ENCODE measurements around the gene TAS1R1.

TAS1R1 gene

DNA sequence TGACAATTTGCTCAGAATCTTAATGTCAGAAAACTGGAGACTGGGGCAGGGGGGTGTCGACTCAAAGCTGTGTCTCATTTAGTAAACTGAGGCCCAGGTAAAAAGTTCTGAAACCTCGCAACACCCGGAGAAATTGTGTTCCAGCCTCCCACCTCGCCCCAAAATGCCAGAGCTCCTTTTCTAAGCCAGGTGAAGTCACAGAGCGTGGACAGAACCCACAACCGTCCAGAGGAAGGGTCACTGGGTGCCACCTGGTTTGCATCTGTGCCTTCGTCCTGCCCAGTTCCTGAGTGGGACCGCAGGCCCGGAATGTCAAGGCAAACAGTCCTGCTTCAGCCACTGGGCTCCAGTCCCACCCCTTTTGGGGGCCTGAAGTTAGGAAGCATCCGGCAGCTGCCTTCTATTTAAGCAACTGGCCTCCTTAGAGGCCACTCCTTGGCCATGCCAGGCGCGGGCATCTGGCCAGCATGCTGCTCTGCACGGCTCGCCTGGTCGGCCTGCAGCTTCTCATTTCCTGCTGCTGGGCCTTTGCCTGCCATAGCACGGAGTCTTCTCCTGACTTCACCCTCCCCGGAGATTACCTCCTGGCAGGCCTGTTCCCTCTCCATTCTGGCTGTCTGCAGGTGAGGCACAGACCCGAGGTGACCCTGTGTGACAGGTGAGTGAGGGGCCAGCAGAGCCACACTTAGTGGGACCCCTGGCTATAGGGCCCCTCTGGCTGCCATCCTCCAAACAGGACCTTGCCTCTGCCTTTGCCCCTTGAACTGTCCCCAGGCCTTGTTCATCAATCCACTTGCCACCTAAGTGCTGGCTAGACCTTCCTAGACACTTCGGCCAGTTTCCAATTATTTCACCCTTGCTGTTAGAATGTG lies at the start of gene TAS1R1:
TSS of gene TAS1R1 (plus strand) at position 401 of the 872 bp plus-strand sequence. CDS start at position 468, 67 bp downstream.
- DNase-seq, result no peak

DNA sequence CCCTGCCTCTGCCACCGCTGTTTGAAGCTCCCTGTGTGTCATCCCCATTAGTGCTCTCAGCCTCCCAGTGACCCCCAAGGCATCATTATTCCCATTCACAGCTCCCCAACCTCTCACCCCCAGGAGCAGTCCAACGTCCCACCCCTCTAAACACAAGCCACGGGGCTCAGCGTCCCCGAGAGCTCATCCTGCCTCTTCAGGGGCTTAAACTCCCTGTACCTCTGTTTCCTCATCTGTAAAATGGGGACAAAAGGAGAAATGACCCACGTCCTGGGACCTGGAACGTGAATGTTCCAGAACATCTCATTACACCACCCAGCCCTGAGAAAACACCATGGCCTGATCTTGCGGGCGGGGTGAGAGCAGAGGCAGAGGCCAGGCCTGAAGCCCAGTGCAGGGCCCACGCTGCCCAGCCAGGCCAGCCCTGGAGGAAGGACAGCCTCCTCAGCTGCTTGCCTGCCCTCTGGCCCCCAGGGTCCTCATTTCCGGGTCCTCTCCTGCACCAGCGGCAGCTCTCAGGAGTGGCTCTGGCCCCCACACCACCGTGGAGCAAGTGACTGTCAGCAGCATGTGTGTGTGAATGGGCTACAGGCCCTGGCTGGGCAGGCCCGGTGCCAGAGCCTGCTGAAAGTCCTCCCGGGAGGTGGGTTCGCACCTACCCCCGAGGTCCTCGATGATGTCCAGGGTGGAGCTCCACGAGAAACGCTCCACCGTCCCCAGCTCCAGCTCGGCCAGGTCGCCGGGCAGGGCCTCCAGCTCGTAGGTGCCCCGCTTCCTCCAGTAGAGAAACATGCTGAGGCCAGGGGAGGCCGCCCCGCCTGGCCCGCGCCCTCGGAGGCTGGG lies 49.5 kb upstream of the TAS1R1 start:
- no peak for DNase-seq

DNA sequence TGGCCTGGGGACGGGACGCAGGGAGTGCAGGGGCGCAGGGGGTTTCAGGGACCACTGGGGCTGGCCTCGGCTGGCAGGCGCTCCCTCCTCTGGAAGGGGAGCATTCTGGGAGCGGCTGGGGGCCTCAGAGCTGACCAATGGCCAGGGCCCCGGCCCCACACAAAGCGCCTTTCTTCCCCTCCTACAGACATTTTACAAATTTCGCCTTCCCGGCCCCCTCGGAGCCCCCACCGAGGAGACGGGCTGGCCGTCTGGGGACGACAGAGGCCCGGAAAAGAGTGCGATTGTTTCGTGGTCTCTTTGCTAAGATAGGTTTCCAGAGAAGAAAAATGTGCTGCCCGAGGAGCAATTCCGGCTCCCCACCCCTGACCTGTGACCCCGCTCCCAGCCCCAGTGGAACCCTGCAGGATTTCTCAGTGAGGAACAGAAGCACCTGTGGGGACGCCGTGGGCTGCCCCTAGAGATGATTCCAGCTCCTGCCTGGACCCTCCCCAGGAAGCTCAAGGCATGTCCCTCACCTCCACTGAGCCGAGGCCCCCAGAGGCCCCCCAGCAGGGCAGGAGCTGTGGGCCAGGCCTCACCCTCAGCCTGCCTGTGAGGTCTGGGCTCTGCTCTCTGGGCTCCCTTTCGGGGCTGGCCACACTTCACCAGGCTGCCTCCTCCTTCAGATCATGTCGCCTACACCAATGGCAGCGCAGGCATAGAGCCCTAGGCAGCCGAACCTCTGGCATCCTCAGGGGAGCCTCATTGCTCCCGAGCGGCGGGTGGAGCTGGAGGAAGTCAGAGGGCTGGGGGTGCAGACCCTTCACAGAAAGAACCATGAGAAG lies 48.7 kb upstream of the TAS1R1 start:
- no peak for DNase-seq

DNA sequence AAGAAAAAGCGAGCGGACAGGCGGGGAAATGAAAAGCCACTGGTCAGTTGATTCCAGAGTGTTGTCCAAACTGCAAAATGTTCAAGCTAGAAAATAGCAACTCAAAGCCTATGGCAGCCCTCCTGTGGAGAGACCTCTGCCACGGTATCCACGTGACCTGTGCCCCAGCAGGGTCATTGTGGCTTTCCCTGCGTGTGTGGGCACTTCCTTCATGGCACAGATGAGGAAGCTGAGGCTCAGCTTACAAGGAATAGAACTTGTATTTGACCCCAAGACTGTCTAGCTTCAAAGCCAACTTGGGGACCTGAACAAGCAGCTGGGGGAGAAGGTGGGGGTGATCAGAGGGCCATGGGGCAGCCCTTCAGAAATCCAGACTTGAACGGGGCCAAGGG lies 48.1 kb upstream of the TAS1R1 start:
- DNase-seq, result peak; percentile 90

DNA sequence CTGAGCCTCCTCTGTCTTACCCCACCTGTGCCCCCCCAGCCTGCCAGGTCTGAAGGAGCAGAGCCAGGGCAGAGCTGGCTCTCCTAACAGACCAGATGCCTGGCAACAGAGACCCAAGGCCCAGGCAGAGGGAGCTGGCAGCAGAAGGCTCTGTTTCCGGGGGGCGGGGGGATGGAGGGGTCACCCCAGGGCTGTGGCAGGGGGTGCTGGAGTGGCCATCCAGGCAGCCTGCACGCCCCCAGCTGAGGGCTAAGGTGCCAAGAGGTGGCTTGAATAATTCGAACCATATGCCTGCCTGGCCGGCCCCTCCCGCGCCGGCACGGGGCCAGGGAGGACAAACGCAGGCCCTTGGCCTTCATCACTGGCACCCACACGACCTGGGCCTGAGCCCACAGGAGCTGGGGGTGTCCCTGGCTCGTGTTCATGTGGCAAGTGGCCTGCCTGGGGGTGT lies 47.6 kb upstream of the TAS1R1 start:
- no peak for DNase-seq

DNA sequence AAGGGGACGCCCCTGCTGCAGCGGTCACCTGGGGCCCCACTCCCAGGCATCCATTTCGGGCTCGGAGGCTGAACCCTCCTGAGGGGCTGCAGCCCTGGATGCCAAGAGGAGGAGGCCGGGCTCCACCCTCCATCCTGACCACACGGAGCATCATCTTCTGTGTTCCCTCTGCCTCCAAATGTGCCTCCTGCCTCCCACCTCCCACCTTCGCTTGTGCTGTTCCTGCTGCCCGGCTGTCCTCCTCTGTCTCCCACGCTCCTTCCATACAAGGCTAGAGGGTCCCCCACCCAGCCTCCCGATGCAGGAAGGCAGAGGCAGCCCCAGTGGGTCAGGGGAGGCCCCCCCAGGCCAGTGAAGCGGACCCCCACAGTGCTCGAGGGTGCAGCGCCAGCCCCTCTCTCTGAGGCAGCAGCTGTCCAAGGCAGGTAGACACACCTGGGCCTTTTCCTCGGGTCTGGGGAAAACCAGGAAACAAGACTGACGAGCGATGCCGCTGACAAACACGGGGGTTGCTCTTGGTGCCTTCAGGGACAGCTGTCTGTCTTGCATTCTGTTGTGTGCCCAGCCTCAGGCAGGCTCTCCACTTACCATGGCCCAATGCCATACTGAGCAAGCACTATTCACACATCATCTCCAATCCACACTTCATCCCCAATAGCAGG lies 46.8 kb upstream of the TAS1R1 start:
- DNase-seq, result no peak

DNA sequence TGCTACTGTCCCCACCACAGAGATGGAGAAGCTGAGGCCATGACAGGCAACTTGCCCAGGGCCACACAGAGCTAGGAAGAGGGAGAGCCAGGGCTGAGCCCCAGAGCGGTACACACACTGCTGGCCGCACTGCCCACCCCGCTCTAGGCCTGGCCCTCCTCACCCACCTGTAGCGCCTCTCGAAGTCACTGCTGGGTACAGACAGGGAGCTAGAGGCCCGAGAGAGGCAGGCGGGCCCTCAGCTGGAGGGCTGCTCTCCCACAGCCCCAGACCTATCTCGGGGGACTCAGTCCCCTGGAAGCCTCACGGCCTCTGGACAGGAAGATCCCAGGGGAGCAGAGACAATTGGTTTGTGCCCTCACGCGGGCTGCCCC lies 46.3 kb upstream of the TAS1R1 start:
- no peak for DNase-seq

DNA sequence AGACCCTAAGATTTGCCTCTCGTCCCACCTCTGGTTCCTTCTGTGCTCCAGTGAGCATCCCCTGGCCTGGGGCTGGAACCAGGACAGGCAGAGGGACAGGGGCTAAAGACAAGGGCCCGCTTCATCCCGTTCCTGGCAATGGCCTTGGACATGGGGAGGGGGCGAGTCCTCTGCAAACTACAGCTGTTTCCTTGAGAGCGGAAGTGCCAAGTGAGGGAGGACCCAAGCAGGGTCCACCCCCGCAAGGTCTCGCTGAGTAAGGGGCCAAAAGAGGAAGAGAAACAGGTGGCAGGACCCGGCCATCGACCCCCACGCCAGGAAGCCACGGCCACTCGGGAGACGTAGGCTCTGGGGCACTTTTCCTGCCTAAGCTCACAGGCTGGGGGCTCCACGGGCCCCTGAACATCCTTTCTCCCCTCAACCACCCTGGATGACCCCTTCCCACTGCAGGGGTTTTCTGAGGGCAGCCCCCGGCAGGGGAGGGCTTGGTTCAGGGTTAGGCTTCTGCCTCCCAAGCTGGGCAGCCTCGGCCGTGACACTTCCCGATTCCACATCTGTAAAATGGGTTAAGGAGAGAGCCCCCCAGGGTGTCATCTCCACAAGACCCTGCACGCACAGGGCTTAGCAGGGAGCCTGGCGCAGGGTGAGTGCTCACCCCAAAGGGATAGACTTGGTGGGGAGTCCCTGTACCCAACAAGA lies 45.7 kb upstream of the TAS1R1 start:
- DNase-seq, result peak; percentile 30

DNA sequence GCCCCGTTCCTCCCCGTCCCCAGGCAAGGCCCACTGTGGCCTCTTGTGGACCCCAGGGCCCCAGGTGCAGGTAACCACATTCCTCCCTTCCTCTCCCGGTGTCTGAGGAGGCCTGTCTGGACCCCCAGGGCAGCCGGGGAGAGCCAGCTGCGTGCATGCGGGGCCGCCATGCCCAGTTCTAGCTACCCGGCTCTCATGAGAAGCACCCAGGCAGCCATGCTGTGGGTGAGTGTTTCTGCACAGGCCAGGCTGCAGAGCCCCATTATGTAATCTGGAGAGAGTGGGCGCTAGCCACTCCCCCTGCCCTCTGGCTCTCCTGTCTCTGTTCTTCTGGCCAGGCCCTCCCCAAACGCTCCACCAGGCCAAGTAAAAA lies 45.2 kb upstream of the TAS1R1 start:
- peak; percentile 66 for DNase-seq

DNA sequence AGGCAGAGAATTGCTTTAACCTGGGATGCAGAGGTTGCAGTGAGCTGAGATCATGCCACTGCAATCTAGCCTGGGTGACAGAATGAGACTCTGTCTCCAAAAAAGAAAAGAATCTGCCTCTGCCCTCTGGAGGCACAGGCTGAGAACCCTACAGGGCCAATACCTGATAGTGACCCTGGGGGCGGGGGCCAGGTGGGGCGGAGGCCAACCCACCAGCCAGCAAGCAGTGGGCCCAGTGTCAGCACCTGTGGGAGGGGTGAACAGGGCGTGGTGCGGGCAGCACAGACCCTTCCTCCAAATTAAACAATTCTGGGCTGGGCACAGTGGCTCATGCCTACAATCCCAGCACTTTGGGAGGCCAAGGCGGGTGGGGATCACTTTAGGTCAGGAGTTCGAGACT lies 44.6 kb upstream of the TAS1R1 start:
- DNase-seq, result no peak

DNA sequence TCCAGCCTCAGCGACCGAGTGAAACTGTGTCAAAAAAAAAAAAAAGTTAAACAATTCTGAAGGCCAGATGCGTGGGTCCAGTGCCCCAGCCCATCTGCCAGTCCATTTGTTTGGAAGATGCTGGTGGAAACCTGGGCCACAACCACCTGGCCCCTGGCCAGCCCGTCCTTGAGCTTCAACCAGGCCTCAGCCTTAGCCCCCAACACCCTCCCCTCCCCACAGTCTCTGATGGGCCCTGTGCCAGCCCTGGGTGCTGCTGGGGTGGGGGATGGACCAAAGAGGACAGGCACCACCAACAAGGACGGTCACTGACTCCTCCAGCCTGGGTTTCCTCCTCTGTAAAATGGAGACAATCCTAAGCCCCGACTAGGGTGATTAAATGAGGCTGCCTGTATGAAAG lies 44.1 kb upstream of the TAS1R1 start:
- DNase-seq, result no peak

DNA sequence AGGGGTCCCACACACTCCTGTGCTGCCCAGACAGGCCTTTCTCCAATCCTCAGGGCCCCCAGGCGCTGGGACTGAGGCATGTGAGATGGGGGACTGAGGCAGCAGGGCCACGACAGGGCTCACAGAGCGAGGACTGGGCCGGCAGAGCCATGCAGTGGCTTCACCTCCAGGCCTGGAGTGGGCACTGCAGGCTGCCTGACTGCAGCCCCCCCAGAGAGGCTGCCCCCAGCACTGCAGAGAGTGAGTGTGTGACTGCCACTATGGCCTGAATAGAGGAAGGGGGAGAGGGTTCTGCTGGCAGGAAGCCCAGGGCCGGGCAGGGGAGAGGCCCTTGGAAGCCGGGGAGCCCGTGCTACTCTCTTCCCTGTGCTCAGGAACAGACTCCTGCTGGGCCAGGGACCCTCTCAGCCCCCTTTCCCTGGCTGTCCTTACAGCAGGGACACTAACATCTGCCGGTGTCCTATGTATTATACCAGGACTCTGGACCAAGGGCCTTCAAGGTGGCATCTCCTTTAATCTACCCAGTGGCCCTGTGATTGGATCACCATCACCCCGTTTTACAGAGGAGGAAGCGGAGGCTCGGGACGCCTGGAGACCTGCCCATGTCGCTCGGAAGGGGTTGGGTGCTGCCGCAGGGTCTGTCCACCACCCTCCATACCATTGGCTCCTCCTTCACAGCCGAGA lies 43.4 kb upstream of the TAS1R1 start:
- DNase-seq, result no peak

DNA sequence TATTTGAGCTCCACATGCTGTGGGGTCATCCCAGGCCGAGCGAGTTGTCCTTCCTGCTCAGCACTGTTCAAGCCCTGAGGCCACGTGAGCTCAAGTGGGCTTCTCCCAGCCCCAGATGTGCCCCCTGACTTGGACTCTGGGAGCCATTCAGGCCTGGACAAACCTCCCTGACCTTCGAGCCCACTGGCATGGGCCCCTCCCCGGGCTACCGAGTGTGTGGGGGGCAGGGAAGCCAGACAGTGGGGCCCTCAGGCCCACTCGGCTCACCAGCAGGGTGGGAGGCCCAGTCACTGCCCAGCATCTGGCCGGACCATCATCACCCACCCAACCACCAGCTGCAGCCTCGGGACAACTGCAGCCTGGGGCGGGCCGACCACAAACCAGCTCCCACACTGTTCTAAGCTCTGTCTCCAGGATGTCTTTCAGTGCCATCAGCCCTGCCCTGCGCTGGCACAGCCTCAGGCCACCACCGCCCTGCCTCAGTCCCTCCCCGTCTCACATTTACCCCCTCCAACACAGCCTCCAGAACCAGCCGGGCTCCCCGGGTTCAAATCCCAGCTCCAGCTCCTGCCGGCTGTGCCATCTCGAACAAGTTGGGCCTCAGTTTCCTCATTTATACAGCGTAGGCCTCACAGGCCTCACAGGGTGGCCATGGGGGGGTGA lies 42.7 kb upstream of the TAS1R1 start:
- DNase-seq, result no peak

DNA sequence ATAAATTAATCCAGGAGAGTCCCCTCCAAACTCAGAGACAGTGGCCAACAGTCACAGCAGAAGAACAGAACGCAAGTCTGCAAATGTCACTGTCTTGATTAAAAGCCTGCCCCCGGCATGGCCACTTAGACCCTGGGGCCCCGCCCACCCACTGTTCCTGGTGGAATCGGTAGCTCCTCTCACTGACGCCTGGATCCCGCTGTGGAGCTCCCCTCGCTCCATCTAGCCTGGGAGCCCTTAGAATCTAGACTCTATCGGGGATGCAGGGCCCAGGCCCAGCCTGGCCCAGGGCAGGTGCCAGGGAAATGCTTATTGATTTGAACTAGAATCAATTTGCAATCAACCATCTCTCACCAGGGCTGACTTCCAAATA lies 42.2 kb upstream of the TAS1R1 start:
- DNase-seq, result no peak

DNA sequence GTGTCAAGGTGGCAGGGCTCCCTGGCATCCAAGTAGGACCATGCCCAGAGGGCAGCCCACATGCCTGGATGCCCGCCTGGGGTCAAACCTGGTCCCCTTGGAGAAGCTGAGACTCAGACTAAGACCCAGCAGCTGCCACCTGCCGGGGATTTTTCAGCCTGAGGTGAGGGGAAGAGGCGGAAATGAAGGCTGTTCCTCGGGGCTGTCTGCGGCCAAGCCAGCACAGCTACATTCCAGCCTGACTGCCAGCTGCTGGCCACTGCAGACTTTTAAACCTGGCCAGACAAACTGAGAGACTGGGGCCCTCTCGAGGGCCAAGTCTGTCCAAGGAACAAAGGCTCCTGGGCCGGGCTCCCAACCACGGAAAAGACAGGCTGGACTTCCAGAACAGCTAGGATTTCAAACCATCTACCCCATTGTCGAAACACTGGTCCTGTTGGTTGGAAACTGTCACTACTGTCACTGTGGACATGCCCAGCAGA lies 41.7 kb upstream of the TAS1R1 start:
- DNase-seq, result no peak

DNA sequence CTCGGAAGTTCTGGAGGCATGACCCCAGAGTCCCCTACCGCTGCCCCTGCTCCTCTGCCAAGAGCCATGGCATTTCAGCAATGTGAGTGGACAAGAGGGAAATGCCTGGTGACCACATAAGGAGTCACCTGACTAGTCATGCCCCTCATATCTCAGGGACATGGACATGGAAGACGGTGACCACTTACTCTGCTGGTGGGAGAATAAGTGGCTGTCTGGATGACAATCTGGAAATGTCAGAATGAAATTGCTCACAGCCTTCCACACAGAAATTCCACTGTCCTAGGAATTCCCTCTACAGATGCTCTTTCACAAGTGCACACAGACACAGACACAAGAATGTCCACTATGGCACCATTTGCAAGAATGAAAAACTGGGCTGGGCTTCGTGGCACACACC lies 39.3 kb upstream of the TAS1R1 start:
- DNase-seq, result no peak

DNA sequence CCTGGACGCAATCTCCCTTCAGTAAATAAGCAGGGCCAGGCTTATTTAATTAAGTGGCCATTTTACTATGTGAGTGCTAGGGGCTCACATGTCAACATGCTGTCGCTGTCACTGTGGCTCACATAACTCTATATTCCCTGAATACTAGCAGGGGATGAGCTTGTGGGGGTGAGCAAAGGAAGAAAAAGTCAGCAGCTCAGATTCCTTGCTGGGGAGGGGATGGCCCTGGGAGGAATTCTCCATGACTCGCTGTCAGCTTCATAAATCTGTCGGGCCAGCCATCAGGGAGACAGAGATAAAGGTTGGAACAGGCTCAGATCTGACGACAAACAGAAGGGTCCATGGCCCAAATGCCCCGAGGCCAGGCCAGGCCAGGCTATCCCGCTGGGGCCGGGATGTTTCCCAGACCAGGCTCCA lies 37.7 kb upstream of the TAS1R1 start:
- no peak for DNase-seq

DNA sequence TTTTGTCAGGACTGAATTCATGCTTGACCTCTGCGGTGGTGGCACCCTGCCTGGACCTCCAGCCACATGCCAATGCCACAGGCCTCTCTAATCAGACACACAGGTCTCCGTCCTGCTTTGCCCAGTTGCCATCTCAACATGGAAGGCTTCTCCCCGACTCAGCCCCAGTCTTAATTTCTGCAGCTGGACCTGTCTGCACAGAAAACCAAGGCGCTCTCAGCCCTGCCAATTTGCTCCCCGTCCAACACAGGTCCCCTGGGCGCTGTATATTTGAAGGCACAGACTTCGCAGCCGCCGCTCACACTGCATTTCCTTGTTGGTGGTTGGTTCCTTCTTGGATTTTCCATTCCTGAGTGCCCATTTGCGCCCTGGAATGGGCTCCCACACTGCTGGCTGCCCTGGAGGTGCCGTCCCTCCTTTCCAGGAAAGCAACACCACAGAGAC lies 35.6 kb upstream of the TAS1R1 start:
- DNase-seq, result no peak

DNA sequence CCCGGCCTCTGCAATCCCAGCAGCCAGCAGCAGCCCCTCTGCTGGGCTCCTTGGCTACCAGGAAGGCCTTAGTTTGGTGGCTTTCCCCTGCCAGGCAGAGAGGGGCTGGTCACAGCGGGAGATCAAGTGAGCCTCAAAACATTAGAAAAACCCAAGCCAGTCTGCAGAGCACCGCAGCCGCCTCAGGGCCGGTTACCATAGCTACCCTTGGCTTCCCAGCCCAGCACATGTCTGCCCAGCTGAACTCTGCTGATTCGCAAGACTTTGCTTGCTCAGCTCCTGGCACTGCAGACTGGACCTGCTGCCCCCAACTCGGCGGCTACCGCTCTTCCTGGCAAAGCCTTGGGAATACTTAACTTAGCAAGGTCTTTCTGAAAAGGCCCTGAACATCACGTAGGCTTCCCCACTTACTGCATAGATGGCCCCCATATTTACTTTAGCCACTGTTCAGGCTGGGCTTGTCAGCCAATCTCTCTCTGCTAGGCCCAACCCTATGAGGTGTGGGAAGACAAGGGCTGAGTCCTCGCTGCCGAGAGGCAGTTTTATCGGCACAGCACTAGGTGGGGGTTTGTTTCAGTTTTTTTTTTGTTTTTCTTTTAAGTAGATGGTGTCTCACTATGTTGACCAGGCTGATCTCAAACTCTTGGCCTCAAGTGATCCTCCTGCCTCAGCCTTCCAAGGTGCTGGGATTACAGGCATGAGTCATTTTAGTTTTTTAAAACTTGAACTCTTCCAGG lies 35.0 kb upstream of the TAS1R1 start:
- no peak for DNase-seq

DNA sequence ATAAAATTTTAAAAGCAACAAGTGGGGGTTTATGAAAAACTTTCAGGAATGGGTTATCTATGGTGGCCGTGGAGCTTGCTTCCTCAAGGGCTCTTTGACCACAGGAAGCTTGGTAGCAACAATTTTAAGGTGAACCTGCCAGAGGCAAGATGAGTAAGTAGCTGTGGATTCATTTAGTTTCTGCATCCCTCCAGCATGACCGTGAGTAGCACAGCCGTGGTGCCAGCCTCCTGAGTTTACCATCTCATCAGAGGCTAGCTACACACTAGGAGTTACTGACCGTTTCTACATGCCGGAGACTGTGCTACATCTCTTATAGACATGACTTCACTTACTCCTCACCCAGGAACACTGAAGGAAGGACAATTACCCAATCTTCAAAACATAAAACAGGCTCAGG lies 33.6 kb upstream of the TAS1R1 start:
- DNase-seq, result no peak
